ENCODE results near the gene FBRSL1. TPM values are rescaled to one million over a fixed set of nuclear protein-coding genes. Genes with fewer than 3 reads are reported as not detected.

FBRSL1 gene
- total RNA-seq, 1 experiment from 2014 or later: 15.5 TPM

- DNase-seq (ENCODE audit: low read depth): no peak
These were observed 65.1 kb downstream of the FBRSL1 start for GRCh38 chr12:132554845-132555630.

- no peak for DNase-seq (ENCODE audit: low read depth)
These were observed 65.7 kb downstream of the FBRSL1 start for GRCh38 chr12:132555686-132556085.

GRCh38 chr12:132556216-132556615 lies 66.3 kb downstream of the FBRSL1 start:
- DNase-seq (ENCODE audit: low read depth): no peak

GRCh38 chr12:132556801-132557200 lies 66.8 kb downstream of the FBRSL1 start:
- DNase-seq (ENCODE audit: low read depth): no peak

- no peak for DNase-seq (ENCODE audit: low read depth)
These were observed 67.5 kb downstream of the FBRSL1 start for GRCh38 chr12:132557291-132558015.

- no peak for DNase-seq (ENCODE audit: low read depth)
These were observed 68.3 kb downstream of the FBRSL1 start for GRCh38 chr12:132558042-132558856.

- DNase-seq (ENCODE audit: low read depth): no peak
These were observed 69.1 kb downstream of the FBRSL1 start for GRCh38 chr12:132558861-132559623.

GRCh38 chr12:132559652-132560363 lies 69.9 kb downstream of the FBRSL1 start:
- no peak for DNase-seq (ENCODE audit: low read depth)

- DNase-seq (ENCODE audit: low read depth): no peak
These were observed 70.3 kb downstream of the FBRSL1 start for GRCh38 chr12:132560364-132560613.

GRCh38 chr12:132560614-132561426 lies 70.9 kb downstream of the FBRSL1 start:
- no peak for DNase-seq (ENCODE audit: low read depth)

Other genes with a start within 250 kb of the FBRSL1 start
- gene GALNT9, start 160.6 kb upstream of the FBRSL1 start, total RNA-seq (2014; rRNA removed; shearing (Covaris generic)): 0.30 TPM in 1 of 2 replicates, not detected in the other
- gene LRCOL1, start 120.4 kb downstream of the FBRSL1 start, total RNA-seq (2014; rRNA removed; shearing (Covaris generic)): not detected in 2 replicates
- gene P2RX2, start 128.6 kb downstream of the FBRSL1 start, total RNA-seq (2014; rRNA removed; shearing (Covaris generic)): not detected in 2 replicates
- 35.5 and 39.1 TPM in 2 replicates for gene POLE, start 197.2 kb downstream of the FBRSL1 start, total RNA-seq (2014; rRNA removed; shearing (Covaris generic))
- gene PXMP2, start 197.4 kb downstream of the FBRSL1 start, total RNA-seq (2014; rRNA removed; shearing (Covaris generic)): 43.7 TPM in 2 replicates
- 125 and 145 TPM in 2 replicates for gene PGAM5, start 220.7 kb downstream of the FBRSL1 start, total RNA-seq (2014; rRNA removed; shearing (Covaris generic))